A673 (cell line): Measurements from ENCODE around the gene MS4A4E. TPM values are rescaled to one million over a fixed set of nuclear protein-coding genes. Genes with fewer than 3 reads are reported as not detected.
"Not testable (repeated sequence)": the region's sequence is repeated elsewhere in the genome, so short reads cannot be mapped to it uniquely, and the experiment has no call there.

Experiments used
- BruUV-seq: library from RNA; stranded (reverse); fragments of 400-500 nt; replicated peaks from 2 replicates; lab custom pipeline; 2021; lab: Mats Ljungman, UMichigan
- CTCF ChIA-PET: fragments of 300-600 bp; sonication (Branson Sonifier 250); formaldehyde crosslinking; loops from one replicate; lab custom pipeline; 2022; ENCODE audit warnings: antibody characterized with exemption; lab: Charles Lee
- POLR2A ChIA-PET: fragments of 300-600 bp; sonication (Branson Sonifier 250); formaldehyde crosslinking; loops from one replicate; lab custom pipeline; 2022; ENCODE audit warnings: antibody characterized with exemption; ENCODE audit not compliant: low non-redundant PET; lab: Charles Lee
- DNase-seq: peaks from one replicate; pipeline ENCODE4 v3.0.0-alpha.2; 2015; ENCODE audit warnings: low spot score
- H3K27ac ChIP-seq: fragments of 200-600 bp; sonication (generic); 2 replicates; pipeline ENCODE4 v1.5.1; 2016; ENCODE audit warnings: mixed run types, low read depth, mild to moderate bottlenecking, mixed read lengths, antibody characterized with exemption, low read length; ENCODE audit not compliant: poor library complexity, severe bottlenecking
- H3K27me3 ChIP-seq: fragments of 200-600 bp; sonication (generic); replicated peaks from 2 replicates; pipeline ENCODE4 v1.6.1; 2017; ENCODE audit warnings: mixed run types, low read depth, mild to moderate bottlenecking, mixed read lengths, antibody characterized with exemption, low read length; ENCODE audit not compliant: insufficient read depth, poor library complexity
- H3K36me3 ChIP-seq: fragments of 200-600 bp; sonication (generic); 2 replicates; pipeline ENCODE4 v1.6.1; 2016; ENCODE audit warnings: mixed run types, mild to moderate bottlenecking, mixed read lengths, antibody characterized with exemption, low read length; ENCODE audit not compliant: insufficient read depth, poor library complexity, severe bottlenecking
- H3K4me1 ChIP-seq: fragments of 200-600 bp; sonication (generic); 2 replicates; pipeline ENCODE4 v1.6.1; 2017; ENCODE audit warnings: mixed run types, mild to moderate bottlenecking, mixed read lengths, antibody characterized with exemption, low read length; ENCODE audit not compliant: insufficient read depth, poor library complexity, severe bottlenecking
- H3K4me3 ChIP-seq: fragments of 200-600 bp; sonication (generic); 2 replicates; pipeline ENCODE4 v1.5.1; 2016; ENCODE audit warnings: low read depth, mixed run types, mild to moderate bottlenecking, mixed read lengths, low read length; ENCODE audit not compliant: poor library complexity, severe bottlenecking
- H3K9me3 ChIP-seq: fragments of 200-600 bp; sonication (generic); 2 replicates; pipeline ENCODE4 v1.6.1; 2016; ENCODE audit warnings: mixed run types, low read depth, mild to moderate bottlenecking, mixed read lengths, antibody characterized with exemption, low read length; ENCODE audit not compliant: poor library complexity, severe bottlenecking
- CTCF ChIP-seq: fragments of 300-800, 200-600 bp; sonication (generic); conservative IDR thresholded peaks from 2 replicates; pipeline ENCODE4 v1.5.1; 2017; ENCODE audit warnings: low read depth, mild to moderate bottlenecking, antibody characterized with exemption, low read length, moderate library complexity, mixed read lengths
- EZH2 ChIP-seq: fragments of 200-600 bp; sonication (generic); IDR thresholded peaks from 2 replicates; pipeline ENCODE4 v1.6.1; 2017; ENCODE audit warnings: borderline replicate concordance, low read depth, mild to moderate bottlenecking, mixed read lengths, antibody characterized with exemption, low read length; ENCODE audit not compliant: poor library complexity, severe bottlenecking
- intact Hi-C: fragments of 100-400 bp; cut with micrococcal nuclease; formaldehyde crosslinking; loops from one replicate; pipeline ENCODE4 v1.10.0; 2022; ENCODE audit not compliant: unreplicated experiment
- total RNA-seq: library from RNA; stranded (reverse); gene quantifications from 2 replicates; pipeline ENCODE4 v1.2.3, GENCODE V29; 2021

Gene MS4A4E
- total RNA-seq, 1 experiment from 2014 or later = not detected

GRCh38 chr11:60158636-60159035 lies 84.3 kb downstream of the MS4A4E start:
- DNase-seq = no peak
- ChIA-PET CTCF (no interaction called here), POLR2A (no interaction called here)
- BruUV-seq = no TSS peak
- H3K9me3 ChIP-seq = no peaks in the 10 kb centered on the region
- no peaks in the 10 kb centered on the region for H3K36me3 ChIP-seq
- TF ChIP-seq EZH2 = no peak
- no peak for TF ChIP-seq CTCF
- H3K4me1 ChIP-seq = no peaks in the 10 kb centered on the region
- peaks cover 27% of the 10 kb centered on the region for H3K27me3 ChIP-seq
- no peak overlapping the region for H3K4me3 ChIP-seq
- H3K27ac ChIP-seq = no peak overlapping the region
- intact Hi-C loops = no loop called here

GRCh38 chr11:60155931-60156330 lies 87.0 kb downstream of the MS4A4E start:
- Histone ChIP-seq H3K4me1 (no peaks in the 10 kb centered on the region), H3K9me3 (no peaks in the 10 kb centered on the region), H3K27me3 (peaks cover 8% of the 10 kb centered on the region), H3K27ac (no peak overlapping the region), H3K36me3 (no peaks in the 10 kb centered on the region), H3K4me3 (no peak overlapping the region)
- CTCF ChIA-PET = no interaction called here
- intact Hi-C loops = no loop called here
- POLR2A ChIA-PET = no interaction called here
- TF ChIP-seq CTCF (no peak), EZH2 (no peak)
- no peak for DNase-seq
- no TSS peak for BruUV-seq

- H3K27ac ChIP-seq, BruUV-seq, H3K36me3 ChIP-seq, POLR2A ChIA-PET, H3K27me3 ChIP-seq, intact Hi-C loops, DNase-seq, H3K4me1 ChIP-seq, CTCF ChIA-PET, H3K4me3 ChIP-seq, H3K9me3 ChIP-seq: not testable (repeated sequence)
Observed at GRCh38 chr11:60152727-60153126, 90.2 kb downstream of the MS4A4E start.

- no TSS peak for BruUV-seq
- Histone ChIP-seq H3K4me3 (no peak overlapping the region), H3K9me3 (no peaks in the 10 kb centered on the region), H3K27me3 (peaks cover 14% of the 10 kb centered on the region), H3K4me1 (no peaks in the 10 kb centered on the region), H3K27ac (no peak overlapping the region), H3K36me3 (no peaks in the 10 kb centered on the region)
- no peak for DNase-seq
- ChIA-PET POLR2A (no interaction called here), CTCF (no interaction called here)
- TF ChIP-seq CTCF = no peak
- TF ChIP-seq EZH2 = no peak
- intact Hi-C loops = no loop called here
Observed at GRCh38 chr11:60150279-60150678, 92.7 kb downstream of the MS4A4E start.
